HEK293 (cell line): ENCODE measurements around the gene SIMC1.

Experiments used
- CTCF ChIP-seq: fragments of 450-650 bp; formaldehyde crosslinking; IDR thresholded peaks from 2 replicates; pipeline ENCODE4 v1.5.1; 2016; ENCODE audit warnings: missing biosample characterization, missing genetic modification characterization
- GLIS2 ChIP-seq: fragments of 450-650 bp; formaldehyde crosslinking; IDR thresholded peaks from 2 replicates; pipeline ENCODE4 v1.5.1; 2016; ENCODE audit warnings: missing biosample characterization, missing genetic modification characterization
- HOXC10 ChIP-seq: sonication (generic); formaldehyde crosslinking; IDR thresholded peaks from 2 replicates; pipeline ENCODE4 v1.8.1; 2023; ENCODE audit warnings: mild to moderate bottlenecking, missing genetic modification reagents
- OSR2 ChIP-seq: fragments of 450-650 bp; formaldehyde crosslinking; IDR thresholded peaks from 2 replicates; pipeline ENCODE4 v1.5.1; 2016; ENCODE audit warnings: missing biosample characterization, missing genetic modification characterization
- REST ChIP-seq: fragments of 450-650 bp; formaldehyde crosslinking; IDR thresholded peaks from 2 replicates; pipeline ENCODE4 v1.5.1; 2016; ENCODE audit warnings: missing biosample characterization, missing genetic modification characterization
- SETDB1 ChIP-seq: IDR thresholded peaks from one replicate; pipeline ENCODE4 v1.6.1; 2017; ENCODE audit warnings: mild to moderate bottlenecking, low read length, moderate library complexity, mixed read lengths; ENCODE audit not compliant: insufficient read length
- SP2 ChIP-seq: fragments of 450-650 bp; formaldehyde crosslinking; IDR thresholded peaks from 2 replicates; pipeline ENCODE4 v1.5.1; 2016; ENCODE audit warnings: missing biosample characterization, missing genetic modification characterization
- SP3 ChIP-seq: fragments of 450-650 bp; formaldehyde crosslinking; IDR thresholded peaks from 2 replicates; pipeline ENCODE4 v1.5.1; 2016; ENCODE audit warnings: missing biosample characterization, missing genetic modification characterization
- ZBTB1 ChIP-seq: fragments of 450-650 bp; formaldehyde crosslinking; IDR thresholded peaks from 2 replicates; pipeline ENCODE4 v1.5.1; 2016; ENCODE audit warnings: missing biosample characterization, missing genetic modification characterization
- ZBTB11 ChIP-seq: fragments of 450-650 bp; formaldehyde crosslinking; conservative IDR thresholded peaks from 2 replicates; pipeline ENCODE4 v1.5.1; 2016; ENCODE audit warnings: low read depth, missing biosample characterization, missing genetic modification characterization
- ZBTB20 ChIP-seq: fragments of 450-650 bp; formaldehyde crosslinking; IDR thresholded peaks from 2 replicates; pipeline ENCODE4 v1.5.1; 2016; ENCODE audit warnings: missing biosample characterization, missing genetic modification characterization
- ZBTB21 ChIP-seq: fragments of 450-650 bp; formaldehyde crosslinking; IDR thresholded peaks from 2 replicates; pipeline ENCODE4 v1.5.1; 2017; ENCODE audit warnings: missing biosample characterization, missing genetic modification characterization
- ZBTB26 ChIP-seq: fragments of 450-650 bp; formaldehyde crosslinking; optimal IDR thresholded peaks from 2 replicates; pipeline ENCODE3; 2016; ENCODE audit warnings: missing biosample characterization, mild to moderate bottlenecking, missing genetic modification characterization
- ZFP41 ChIP-seq: fragments of 450-650 bp; formaldehyde crosslinking; IDR thresholded peaks from 2 replicates; pipeline ENCODE4 v1.5.1; 2016; ENCODE audit warnings: missing biosample characterization, missing genetic modification characterization, borderline replicate concordance
- ZNF10 ChIP-seq: fragments of 450-650 bp; formaldehyde crosslinking; IDR thresholded peaks from 2 replicates; pipeline ENCODE4 v1.5.1; 2017; ENCODE audit warnings: missing biosample characterization, missing genetic modification characterization
- ZNF132 ChIP-seq: fragments of 450-650 bp; formaldehyde crosslinking; IDR thresholded peaks from 2 replicates; pipeline ENCODE4 v1.5.1; 2017; ENCODE audit warnings: missing biosample characterization, missing genetic modification characterization, borderline replicate concordance
- ZNF16 ChIP-seq: fragments of 450-650 bp; formaldehyde crosslinking; IDR thresholded peaks from 2 replicates; pipeline ENCODE4 v1.5.1; 2016; ENCODE audit warnings: low read depth, missing biosample characterization, missing genetic modification characterization
- ZNF18 ChIP-seq: fragments of 450-650 bp; formaldehyde crosslinking; IDR thresholded peaks from 2 replicates; pipeline ENCODE4 v1.5.1; 2016; ENCODE audit warnings: missing biosample characterization, missing genetic modification characterization
- ZNF366 ChIP-seq: fragments of 450-650 bp; formaldehyde crosslinking; conservative IDR thresholded peaks from 2 replicates; pipeline ENCODE4 v1.5.1; 2016; ENCODE audit warnings: missing biosample characterization, missing genetic modification characterization
- ZNF433 ChIP-seq: fragments of 450-650 bp; formaldehyde crosslinking; IDR thresholded peaks from 2 replicates; pipeline ENCODE4 v1.5.1; 2016; ENCODE audit warnings: missing biosample characterization, missing genetic modification characterization, low read depth
- ZNF449 ChIP-seq: fragments of 450-650 bp; formaldehyde crosslinking; IDR thresholded peaks from 2 replicates; pipeline ENCODE4 v1.5.1; 2017; ENCODE audit warnings: missing biosample characterization, mild to moderate bottlenecking, missing genetic modification characterization, moderate library complexity
- ZNF488 ChIP-seq: fragments of 450-650 bp; formaldehyde crosslinking; IDR thresholded peaks from 2 replicates; pipeline ENCODE4 v1.5.1; 2016; ENCODE audit warnings: missing biosample characterization, missing genetic modification characterization
- ZNF530 ChIP-seq: fragments of 450-650 bp; formaldehyde crosslinking; IDR thresholded peaks from 2 replicates; pipeline ENCODE4 v1.5.1; 2016; ENCODE audit warnings: low read depth, missing biosample characterization, missing genetic modification characterization
- ZNF560 ChIP-seq: fragments of 450-650 bp; formaldehyde crosslinking; IDR thresholded peaks from 2 replicates; pipeline ENCODE4 v1.5.1; 2017; ENCODE audit warnings: missing biosample characterization, missing genetic modification characterization, borderline replicate concordance
- ZNF664 ChIP-seq: fragments of 450-650 bp; formaldehyde crosslinking; IDR thresholded peaks from 2 replicates; pipeline ENCODE4 v1.5.1; 2016; ENCODE audit warnings: missing biosample characterization, missing genetic modification characterization

Gene SIMC1

GRCh38 chr5:176365351-176366231, 127.4 kb downstream of the SIMC1 start, which contains the start of gene ARL10 (continued):
- TF ChIP-seq ZNF449 (peak; percentile 93), CTCF (tag by site-specific recombination) (no peak), ZNF366 (no peak), GLIS2 (tag by site-specific recombination) (peak; percentile 56; the same call in 1 of the 2 replicates), ZNF132 (no peak), ZFP41 (tag by site-specific recombination) (no peak), ZBTB26 (tag by site-specific recombination) (peak; percentile 65), ZNF530 (no peak), ZNF16 (tag by site-specific recombination) (no peak), ZNF664 (no peak), OSR2 (tag by site-specific recombination) (no peak), ZNF560 (tag by site-specific recombination) (no peak), ZBTB20 (tag by site-specific recombination) (peak; percentile 96), HOXC10 (CRISPR knock-in tag) (no peak), SP2 (tag by site-specific recombination) (peak; percentile 57), SP3 (tag by site-specific recombination) (no peak), ZBTB21 (tag by site-specific recombination) (no peak), ZBTB1 (tag by site-specific recombination) (no peak), ZNF433 (no peak), ZBTB11 (tag by site-specific recombination) (0 out of 2 replicates have a peak, but pooled peaks have one; percentile 20), ZNF488 (no peak), REST (tag by site-specific recombination) (no peak), SETDB1 (no peak), ZNF10 (tag by site-specific recombination) (peak; percentile 76), ZNF18 (tag by site-specific recombination) (no peak)
